HCT116 (cell line): ENCODE results near the gene XKR3. TPM values are rescaled to one million over a fixed set of nuclear protein-coding genes. Genes with fewer than 3 reads are reported as not detected.

Experiments used
- ATAC-seq: fragments of 200-7000 bp; cut with Tn5 transposase; 2 replicates; pipeline ENCODE4 v1.9.1; 2020; ENCODE audit warnings: mild to moderate bottlenecking, moderate library complexity
- BruUV-seq: library from RNA; stranded (reverse); fragments of 400-500 nt; replicated peaks from 2 replicates; lab custom pipeline; 2021; lab: Mats Ljungman, UMichigan
- CTCF ChIA-PET: fragments of 300-600 bp; sonication (Branson Sonifier 250); formaldehyde crosslinking; loops from one replicate; lab custom pipeline; 2021; ENCODE audit warnings: antibody characterized with exemption; lab: Charles Lee
- POLR2A ChIA-PET: fragments of 300-600, 350-600 bp; sonication (Branson Sonifier 250); formaldehyde crosslinking; loops from one replicate; lab custom pipeline; 2021; ENCODE audit warnings: antibody characterized with exemption; lab: Charles Lee
- RAD21 ChIA-PET, 2 experiments: fragments of 300-600 bp; sonication (Branson Sonifier 250); formaldehyde crosslinking; loops; one replicate each; lab custom pipeline; 2023; ENCODE audit warnings: low total read pairs in 2 of 2; ENCODE audit not compliant: uncharacterized antibody in 2 of 2, unreplicated experiment in 2 of 2, low non-redundant PET in 1 of 2; lab: Charles Lee
- DNase-seq: peaks from one replicate; pipeline ENCODE4 v3.0.0-alpha.2; 2010; ENCODE audit warnings: low read depth, low spot score
- H2AFZ ChIP-seq: fragments of 200-600 bp; shearing (Covaris generic), sonication (generic); 2 replicates; pipeline ENCODE4 v1.6.1; 2017; ENCODE audit warnings: low read depth, mixed run types, mixed read lengths, antibody characterized with exemption, low read length; ENCODE audit not compliant: poor library complexity, severe bottlenecking
- H3K27ac ChIP-seq: 2 replicates; pipeline ENCODE4 v1.5.1; 2012; ENCODE audit warnings: low read depth, low read length
- H3K27me3 ChIP-seq: fragments of 200-600 bp; sonication (generic); 2 replicates; pipeline ENCODE4 v1.6.1; 2016; ENCODE audit warnings: mixed run types, low read length, mixed read lengths; ENCODE audit not compliant: insufficient read depth
- H3K36me3 ChIP-seq, 2 experiments: fragments of 200-500 bp in 1 of 2; fragments of 200-600 bp in 1 of 2; sonication (Bioruptor generic) in 1 of 2; sonication (generic) in 1 of 2; 2 replicates each; pipeline versions ENCODE4 v1.5.1 to v1.6.1; 2014 to 2016; ENCODE audit warnings: low read length in 2 of 2, inconsistent platforms in 1 of 2, mixed read lengths in 1 of 2, mixed run types in 1 of 2; ENCODE audit not compliant: insufficient read depth in 2 of 2, control insufficient read depth in 1 of 2
- H3K4me1 ChIP-seq, 2 experiments: fragments of 200-600 bp in 1 of 2; sonication (generic) in 1 of 2; 2 replicates each; pipeline versions ENCODE4 v1.5.1 to v1.6.1; 2012 to 2017; ENCODE audit warnings: low read length in 2 of 2, inconsistent platforms in 1 of 2, mild to moderate bottlenecking in 1 of 2, mixed read lengths in 1 of 2, mixed run types in 1 of 2, moderate library complexity in 1 of 2; ENCODE audit not compliant: insufficient read depth in 2 of 2, control insufficient read depth in 1 of 2
- H3K4me2 ChIP-seq: fragments of 200-600 bp; sonication (generic); 2 replicates; pipeline ENCODE4 v1.6.1; 2017; ENCODE audit warnings: mixed run types, low read length, mixed read lengths
- H3K4me3 ChIP-seq, 2 experiments: fragments of 200-600 bp in 1 of 2; sonication (generic) in 1 of 2; replicated peaks in 1 of 2; 2 replicates each; pipeline ENCODE4 v1.5.1; 2011 to 2016; ENCODE audit warnings: low read length in 2 of 2, control low read depth in 1 of 2, low read depth in 1 of 2, mild to moderate bottlenecking in 1 of 2, mixed read lengths in 1 of 2, mixed run types in 1 of 2
- H3K79me2 ChIP-seq: fragments of 200-600 bp; sonication (generic); 2 replicates; pipeline ENCODE4 v1.6.1; 2017; ENCODE audit warnings: mild to moderate bottlenecking, mixed run types, low read length, moderate library complexity, mixed read lengths; ENCODE audit not compliant: insufficient read depth
- H3K9ac ChIP-seq: fragments of 200-600 bp; sonication (generic); 2 replicates; pipeline ENCODE4 v1.6.1; 2016; ENCODE audit warnings: low read length, mixed read lengths
- H3K9me2 ChIP-seq: fragments of 200-600 bp; sonication (generic), shearing (Covaris generic); 2 replicates; pipeline ENCODE4 v1.6.1; 2017; ENCODE audit warnings: mixed run types, mild to moderate bottlenecking, moderate library complexity; ENCODE audit not compliant: insufficient read depth
- H3K9me3 ChIP-seq, 2 experiments: fragments of 200-500 bp in 1 of 2; fragments of 200-600 bp in 1 of 2; sonication (Bioruptor generic) in 1 of 2; sonication (generic) in 1 of 2; 2 replicates each; pipeline ENCODE4 v1.6.1; 2014 to 2017; ENCODE audit warnings: low read length in 2 of 2, mixed read lengths in 2 of 2, inconsistent platforms in 1 of 2, low read depth in 1 of 2, mild to moderate bottlenecking in 1 of 2, mixed run types in 1 of 2, moderate library complexity in 1 of 2; ENCODE audit not compliant: control insufficient read depth in 1 of 2, insufficient read depth in 1 of 2
- H4K20me1 ChIP-seq: fragments of 200-600 bp; sonication (generic), shearing (Covaris generic); 2 replicates; pipeline ENCODE4 v1.6.1; 2017; ENCODE audit warnings: mixed run types, mild to moderate bottlenecking, moderate library complexity; ENCODE audit not compliant: insufficient read depth
- ATF3 ChIP-seq: IDR thresholded peaks from 2 replicates; pipeline ENCODE4 v1.6.1; 2012
- CBX3 ChIP-seq: IDR thresholded peaks from 2 replicates; pipeline ENCODE4 v1.6.1; 2012; ENCODE audit warnings: low read depth
- CEBPB ChIP-seq: IDR thresholded peaks from 2 replicates; pipeline ENCODE4 v1.6.1; 2012; ENCODE audit warnings: low read depth
- EZH2 ChIP-seq: fragments of 200-600 bp; sonication (generic); IDR thresholded peaks from 2 replicates; pipeline ENCODE4 v1.6.1; 2017; ENCODE audit warnings: antibody characterized with exemption, mixed run types
- FOSL1 ChIP-seq: IDR thresholded peaks from 2 replicates; pipeline ENCODE4 v1.6.1; 2012; ENCODE audit warnings: low read depth
- JUND ChIP-seq: IDR thresholded peaks from 2 replicates; pipeline ENCODE4 v1.6.1; 2012
- MAX ChIP-seq: IDR thresholded peaks from 2 replicates; pipeline ENCODE4 v1.6.1; 2012
- POLR2A ChIP-seq: IDR thresholded peaks from 2 replicates; pipeline ENCODE4 v1.7.0; 2011; ENCODE audit warnings: borderline replicate concordance; ENCODE audit not compliant: insufficient read depth, insufficient read length; ENCODE audit errors: extremely low read depth
- ZBTB33 ChIP-seq: IDR thresholded peaks from 2 replicates; pipeline ENCODE4 v1.6.1; 2011; ENCODE audit warnings: mild to moderate bottlenecking, low read length, moderate library complexity; ENCODE audit not compliant: insufficient replicate concordance; ENCODE audit errors: extremely low read depth
- ZFX ChIP-seq: fragments of 450-650 bp; IDR thresholded peaks from 2 replicates; pipeline ENCODE4 v1.6.1; 2017
- intact Hi-C: fragments of 100-400 bp; cut with micrococcal nuclease; formaldehyde crosslinking; loops from 2 replicates; pipeline ENCODE4 v1.10.0; 2022
- total RNA-seq: library from RNA; stranded (reverse); gene quantifications from one replicate; pipeline ENCODE4 v1.2.1, GENCODE V29; 2021; ENCODE audit not compliant: unreplicated experiment

The XKR3 gene
- total RNA-seq, 1 experiment from 2014 or later = not detected

- Histone ChIP-seq H3K27me3 (no peaks in the 10 kb centered on the region), H3K4me1 (no peaks in the 10 kb centered on the region), H2AFZ (no peak overlapping the region), H3K9ac (no peak overlapping the region), H3K27ac (no peak overlapping the region), H3K36me3 (no peaks in the 10 kb centered on the region), H3K9me3 (no peaks in the 10 kb centered on the region), H4K20me1 (no peaks in the 10 kb centered on the region), H3K79me2 (no peaks in the 10 kb centered on the region), H3K4me3 (no peak overlapping the region), H3K9me2 (no peaks in the 10 kb centered on the region), H3K4me2 (no peak overlapping the region)
- ChIA-PET RAD21 (no interaction called here), POLR2A (no interaction called here), CTCF (no interaction called here)
- ATAC-seq (no peak), DNase-seq (no peak)
- no TSS peak for BruUV-seq
- TF ChIP-seq EZH2 (no peak), FOSL1 (no peak), ATF3 (no peak), POLR2A (no peak), JUND (no peak), ZBTB33 (no peak), CBX3 (no peak), CEBPB (no peak), MAX (no peak), ZFX (no peak)
- intact Hi-C loops = loop anchor here (10.0 kb wide), 1 partner anchor 50 kb away; no protein-coding TSS in a partner anchor
These were observed 9.8 kb upstream of the XKR3 start for GRCh38 chr22:16834971-16835370.
